Measurements from ENCODE around the gene FEM1A.
"Not testable (repeated sequence)": the region's sequence is repeated elsewhere in the genome, so short reads cannot be mapped to it uniquely, and the experiment has no call there.

FEM1A gene

GRCh38 chr19:4774136-4774535 lies 17.4 kb upstream of the FEM1A start:
- no peak overlapping the region for H3K4me3 ChIP-seq (ENCODE audit: low read depth, low read length)

GRCh38 chr19:4775627-4776152 lies 15.8 kb upstream of the FEM1A start:
- no peak overlapping the region for H3K4me3 ChIP-seq (ENCODE audit: low read depth, low read length)

- H3K4me3 ChIP-seq (ENCODE audit: low read depth, low read length), result no peak overlapping the region
Observed at GRCh38 chr19:4776436-4777211, 14.9 kb upstream of the FEM1A start.

GRCh38 chr19:4778124-4778523 lies 13.4 kb upstream of the FEM1A start:
- H3K4me3 ChIP-seq (ENCODE audit: low read depth, low read length), result not testable (repeated sequence)

- H3K4me3 ChIP-seq (ENCODE audit: low read depth, low read length), result no peak overlapping the region
Observed at GRCh38 chr19:4780860-4781259, 10.7 kb upstream of the FEM1A start.

GRCh38 chr19:4781801-4782200 lies 9.7 kb upstream of the FEM1A start:
- no peak overlapping the region for H3K4me3 ChIP-seq (ENCODE audit: low read depth, low read length)

GRCh38 chr19:4786412-4787016 lies 5.0 kb upstream of the FEM1A start:
- H3K4me3 ChIP-seq (ENCODE audit: low read depth, low read length), result not testable (repeated sequence)

- H3K4me3 ChIP-seq (ENCODE audit: low read depth, low read length), result peak overlapping the region; percentile 95
Observed at GRCh38 chr19:4792019-4792865, 708 bp downstream of the FEM1A start.

- not testable (repeated sequence) for H3K4me3 ChIP-seq (ENCODE audit: low read depth, low read length)
Observed at GRCh38 chr19:4792866-4793195, 1.3 kb downstream of the FEM1A start.

- not testable (repeated sequence) for H3K4me3 ChIP-seq (ENCODE audit: low read depth, low read length)
Observed at GRCh38 chr19:4793278-4793677, 1.7 kb downstream of the FEM1A start.

GRCh38 chr19:4794971-4795370 lies 3.4 kb downstream of the FEM1A start:
- H3K4me3 ChIP-seq (ENCODE audit: low read depth, low read length), result no peak overlapping the region

GRCh38 chr19:4795400-4795799 lies 3.9 kb downstream of the FEM1A start:
- no peak overlapping the region for H3K4me3 ChIP-seq (ENCODE audit: low read depth, low read length)

GRCh38 chr19:4800591-4801081 lies 9.1 kb downstream of the FEM1A start:
- H3K4me3 ChIP-seq (ENCODE audit: low read depth, low read length), result no peak overlapping the region

GRCh38 chr19:4801085-4801619 lies 9.6 kb downstream of the FEM1A start:
- H3K4me3 ChIP-seq (ENCODE audit: low read depth, low read length), result no peak overlapping the region

GRCh38 chr19:4802711-4803110 lies 11.2 kb downstream of the FEM1A start:
- no peak overlapping the region for H3K4me3 ChIP-seq (ENCODE audit: low read depth, low read length)

GRCh38 chr19:4803736-4804695 lies 12.5 kb downstream of the FEM1A start:
- H3K4me3 ChIP-seq (ENCODE audit: low read depth, low read length), result no peak overlapping the region

- not testable (repeated sequence) for H3K4me3 ChIP-seq (ENCODE audit: low read depth, low read length)
Observed at GRCh38 chr19:4805140-4805539, 13.6 kb downstream of the FEM1A start.

GRCh38 chr19:4806384-4806783 lies 14.8 kb downstream of the FEM1A start:
- H3K4me3 ChIP-seq (ENCODE audit: low read depth, low read length), result no peak overlapping the region

GRCh38 chr19:4807188-4807587 lies 15.7 kb downstream of the FEM1A start:
- H3K4me3 ChIP-seq (ENCODE audit: low read depth, low read length), result no peak overlapping the region
